ENCODE results near the gene USP10.
"Not testable (repeated sequence)": the region's sequence is repeated elsewhere in the genome, so short reads cannot be mapped to it uniquely, and the experiment has no call there.

DNA sequence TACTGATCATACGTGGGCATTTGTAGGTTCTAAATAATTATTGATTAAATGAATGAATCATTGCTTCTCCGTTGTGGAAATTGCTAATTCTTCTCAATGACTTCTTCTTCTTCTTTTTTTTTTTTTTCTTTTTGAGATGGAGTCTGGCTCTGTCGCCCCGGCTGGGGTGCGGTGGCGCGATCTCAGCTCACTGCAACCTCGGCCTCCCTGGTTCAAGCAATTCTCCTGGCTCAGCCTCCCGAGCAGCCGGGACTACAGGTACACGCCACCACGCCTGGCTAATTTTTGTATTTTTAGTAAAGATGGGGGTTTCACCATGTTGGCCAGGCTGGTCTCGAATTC, 32.5 kb downstream of the USP10 start:
- TF ChIP-seq, protein P1, sequence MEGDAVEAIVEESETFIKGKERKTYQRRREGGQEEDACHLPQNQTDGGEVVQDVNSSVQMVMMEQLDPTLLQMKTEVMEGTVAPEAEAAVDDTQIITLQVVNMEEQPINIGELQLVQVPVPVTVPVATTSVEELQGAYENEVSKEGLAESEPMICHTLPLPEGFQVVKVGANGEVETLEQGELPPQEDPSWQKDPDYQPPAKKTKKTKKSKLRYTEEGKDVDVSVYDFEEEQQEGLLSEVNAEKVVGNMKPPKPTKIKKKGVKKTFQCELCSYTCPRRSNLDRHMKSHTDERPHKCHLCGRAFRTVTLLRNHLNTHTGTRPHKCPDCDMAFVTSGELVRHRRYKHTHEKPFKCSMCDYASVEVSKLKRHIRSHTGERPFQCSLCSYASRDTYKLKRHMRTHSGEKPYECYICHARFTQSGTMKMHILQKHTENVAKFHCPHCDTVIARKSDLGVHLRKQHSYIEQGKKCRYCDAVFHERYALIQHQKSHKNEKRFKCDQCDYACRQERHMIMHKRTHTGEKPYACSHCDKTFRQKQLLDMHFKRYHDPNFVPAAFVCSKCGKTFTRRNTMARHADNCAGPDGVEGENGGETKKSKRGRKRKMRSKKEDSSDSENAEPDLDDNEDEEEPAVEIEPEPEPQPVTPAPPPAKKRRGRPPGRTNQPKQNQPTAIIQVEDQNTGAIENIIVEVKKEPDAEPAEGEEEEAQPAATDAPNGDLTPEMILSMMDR (IDR thresholded peaks at IDR 0.05) = not testable (repeated sequence)
- not testable (repeated sequence) for TF ChIP-seq POLR2AphosphoS5 (IDR thresholded peaks at IDR 0.05)
